ENCODE data around the gene BPIFA3.

Gene BPIFA3

GRCh38 chr20:33272155-33272873, 55.2 kb downstream of the BPIFA3 start:
- ATAC-seq = no peak

- ATAC-seq = peak in 1 of 2 donors; percentile 38
Observed at GRCh38 chr20:33273117-33273851, 56.1 kb downstream of the BPIFA3 start.

DNA sequence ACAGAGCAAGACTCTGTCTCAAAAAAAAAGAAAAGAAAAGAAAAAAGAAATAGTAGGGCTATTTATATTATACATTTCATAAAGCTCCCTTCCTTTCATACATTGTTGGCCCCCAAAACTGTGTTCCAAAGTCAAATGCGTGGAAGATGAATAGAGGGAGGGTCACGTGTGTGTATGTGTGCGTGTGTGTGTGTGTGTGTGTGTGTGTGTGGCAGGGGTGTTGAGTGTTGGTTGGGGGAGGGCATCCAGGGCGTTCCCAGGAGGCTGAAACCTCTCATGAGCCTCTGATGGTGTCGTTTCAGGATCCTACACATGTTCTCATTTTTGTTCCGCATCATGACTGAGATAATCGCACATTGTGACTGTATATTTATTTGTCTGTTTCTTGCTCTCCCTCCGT, 58.1 kb downstream of the BPIFA3 start:
- ATAC-seq = no peak

GRCh38 chr20:33275871-33276270, 58.7 kb downstream of the BPIFA3 start:
- no peak for ATAC-seq

DNA sequence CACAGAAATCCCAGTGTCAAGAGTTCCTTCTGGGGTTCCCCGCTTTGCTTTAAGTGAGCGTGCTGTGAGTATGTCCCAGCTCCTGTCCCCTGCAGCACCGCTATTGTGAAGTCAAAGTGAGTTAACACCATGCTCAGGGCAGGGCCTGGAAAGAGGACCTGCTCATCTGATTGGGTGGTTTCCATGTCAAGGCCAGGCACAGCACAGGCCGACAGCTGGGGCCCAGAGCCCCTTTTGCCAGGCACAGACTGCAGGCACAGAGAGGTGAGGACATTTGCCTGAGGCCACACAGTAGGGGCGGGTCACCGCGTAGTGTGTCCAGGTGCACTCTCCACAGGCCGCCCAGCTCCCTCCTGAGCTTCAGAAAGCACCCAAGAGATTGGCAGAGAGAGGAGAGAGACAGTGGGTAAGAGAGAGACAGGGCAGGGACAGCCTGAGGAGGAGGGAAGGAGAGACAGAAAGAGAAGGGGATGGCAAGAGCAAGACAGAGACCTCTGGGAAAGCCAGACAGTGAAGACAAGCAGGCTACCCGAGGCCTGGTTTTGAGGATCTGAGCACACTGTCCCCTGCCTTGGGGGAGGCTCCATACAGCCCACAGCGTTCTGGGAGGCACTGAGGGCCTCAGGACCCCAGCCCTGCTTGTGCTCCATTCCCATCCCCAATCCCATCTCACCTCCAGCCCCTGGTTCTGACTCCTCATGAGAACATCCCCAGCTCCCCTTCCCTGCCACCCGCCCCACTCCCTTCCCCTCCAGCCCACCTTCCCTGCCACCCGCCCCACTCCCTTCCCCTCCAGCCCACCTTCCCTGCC, 59.4 kb downstream of the BPIFA3 start:
- no peak for ATAC-seq

Data from activated CD4-positive, CD25-positive, alpha-beta regulatory T cell treated with anti-CD3 and anti-CD28 coated beads, Interleukin-2, amount 50 U/mL, for 24 hours (primary cell).